B cell (primary cell): ENCODE results near the gene ACAP1. TPM values are rescaled to one million over a fixed set of nuclear protein-coding genes. Genes with fewer than 3 reads are reported as not detected.

ENCODE experiments used
- ATAC-seq: fragments of 200-7000 bp; cut with Tn5 transposase; one replicate; pipeline ENCODE4 v1.10.0; 2021; ENCODE audit warnings: low read depth, mild to moderate bottlenecking, moderate number of reproducible peaks, moderate library complexity
- CTCF ChIA-PET: fragments of 350-600 bp; sonication (Branson Sonifier 250); formaldehyde crosslinking; loops from one replicate; lab custom pipeline; 2021; ENCODE audit warnings: antibody characterized with exemption, inconsistent platforms; lab: Charles Lee
- POLR2A ChIA-PET: fragments of 350-600 bp; sonication (Branson Sonifier 250); formaldehyde crosslinking; loops from one replicate; lab custom pipeline; 2021; ENCODE audit warnings: antibody characterized with exemption; lab: Charles Lee
- DNase-seq: peaks from one replicate; pipeline ENCODE4 v3.0.0; 2013
- H2AFZ ChIP-seq: 2 replicates; pipeline ENCODE4 v1.6.1; 2012; ENCODE audit warnings: mild to moderate bottlenecking, low read depth, low read length; ENCODE audit not compliant: insufficient read depth, poor library complexity, severe bottlenecking
- H3K27ac ChIP-seq, 2 donors: 1 replicate in 1 of 2; 2 replicates in 1 of 2; pipeline ENCODE4 v1.5.1; 2012 to 2013; ENCODE audit warnings: low read length in 2 of 2, mild to moderate bottlenecking in 2 of 2, moderate library complexity in 1 of 2
- H3K27me3 ChIP-seq, 4 experiments: fragments of 200-600 bp in 1 of 4; sonication (generic) in 1 of 4; replicated peaks in 1 of 4; 1 replicate in 2 of 4; 2 replicates in 2 of 4; pipeline versions ENCODE4 v1.6.1 to v1.7.0; 2013 to 2016; ENCODE audit warnings: low read length in 3 of 4, mild to moderate bottlenecking in 2 of 4, mixed read lengths in 1 of 4, moderate library complexity in 1 of 4; ENCODE audit not compliant: insufficient read depth in 4 of 4, control insufficient read depth in 3 of 4; ENCODE audit errors: control extremely low read depth in 1 of 4
- H3K36me3 ChIP-seq, 2 experiments: replicated peaks in 1 of 2; 1 replicate in 1 of 2; 2 replicates in 1 of 2; pipeline versions ENCODE4 v1.6.1 to v1.7.1; 2013; ENCODE audit warnings: low read length in 1 of 2; ENCODE audit not compliant: insufficient read depth in 2 of 2, control insufficient read depth in 1 of 2; ENCODE audit errors: control extremely low read depth in 1 of 2, extremely low read depth in 1 of 2
- H3K4me1 ChIP-seq, 2 donors: fragments of 200-600 bp in 1 of 2; sonication (generic) in 1 of 2; 1 replicate in 1 of 2; 2 replicates in 1 of 2; pipeline versions ENCODE4 v1.5.1 to v1.6.1; 2013 to 2017; ENCODE audit warnings: low read length in 2 of 2; ENCODE audit not compliant: control insufficient read depth in 2 of 2, insufficient read depth in 2 of 2
- H3K4me2 ChIP-seq: replicated peaks from 2 replicates; pipeline ENCODE3; 2012; ENCODE audit warnings: mild to moderate bottlenecking, low read depth, low read length; ENCODE audit not compliant: poor library complexity, severe bottlenecking
- H3K4me3 ChIP-seq, 5 experiments: fragments of 200-600 bp in 1 of 5; sonication (generic) in 1 of 5; 1 replicate in 3 of 5; 2 replicates in 2 of 5; pipeline versions ENCODE4 v1.5.1 to v1.7.0; 2011 to 2016; ENCODE audit warnings: low read length in 4 of 5, mild to moderate bottlenecking in 4 of 5, low read depth in 2 of 5, control low read depth in 1 of 5, moderate library complexity in 1 of 5; ENCODE audit not compliant: insufficient read depth in 1 of 5; ENCODE audit errors: control extremely low read depth in 1 of 5, extremely low read depth in 1 of 5
- H3K79me2 ChIP-seq: fragments of 200-600 bp; sonication (generic); one replicate; pipeline ENCODE4 v1.6.0; 2016; ENCODE audit warnings: low read length; ENCODE audit not compliant: control insufficient read depth, insufficient read depth
- H3K9ac ChIP-seq: fragments of 200-600 bp; sonication (generic); 2 replicates; pipeline ENCODE4 v1.6.1; 2017; ENCODE audit warnings: mild to moderate bottlenecking, low read length, moderate library complexity
- H3K9me3 ChIP-seq, 3 donors: one replicate each; pipeline versions ENCODE4 v1.6.1 to v1.7.1; 2013; ENCODE audit warnings: low read length in 2 of 3; ENCODE audit not compliant: control insufficient read depth in 2 of 3, insufficient read depth in 1 of 3; ENCODE audit errors: control extremely low read depth in 1 of 3
- H4K20me1 ChIP-seq: 2 replicates; pipeline ENCODE4 v1.6.0; 2012; ENCODE audit warnings: mild to moderate bottlenecking, low read length; ENCODE audit not compliant: insufficient read depth, control insufficient read depth, poor library complexity, severe bottlenecking
- H3K27ac Mint-ChIP-seq: one replicate; pipeline ENCODE4 v1.8.0; 2021; ENCODE audit warnings: mixed read lengths
- H3K27me3 Mint-ChIP-seq: one replicate; pipeline ENCODE4 v1.8.0; 2021; ENCODE audit warnings: mixed read lengths
- H3K4me1 Mint-ChIP-seq: one replicate; pipeline ENCODE4 v1.8.0; 2021; ENCODE audit warnings: mixed read lengths
- H3K4me3 Mint-ChIP-seq: one replicate; pipeline ENCODE4 v1.8.0; 2021; ENCODE audit warnings: mixed read lengths
- H3K9me3 Mint-ChIP-seq: one replicate; pipeline ENCODE4 v1.8.0; 2022; ENCODE audit warnings: mixed read lengths; ENCODE audit not compliant: insufficient read depth
- EZH2 ChIP-seq: IDR thresholded peaks from 2 replicates; pipeline ENCODE4 v1.6.1; 2012; ENCODE audit warnings: borderline replicate concordance, low read depth, mild to moderate bottlenecking, moderate library complexity, low read length; ENCODE audit not compliant: insufficient read depth, poor library complexity, severe bottlenecking
- WGBS: methylation state at CpG from one replicate; pipeline ENCODE4 v1.1.5; 2013; ENCODE audit warnings: missing lambda C conversion rate; ENCODE audit not compliant: insufficient coverage; 5-methylcytosine and 5-hydroxymethylcytosine counted together
- intact Hi-C: fragments of 100-400 bp; cut with micrococcal nuclease; formaldehyde crosslinking; loops from one replicate; pipeline ENCODE4 v1.10.0; 2022
- polyA plus RNA-seq: library from polyadenylated mRNA; depleted of rRNA; stranded (reverse); fragments of >200 nt; gene quantifications from 2 replicates; pipeline ENCODE4 v1.2.3, GENCODE V29; 2012
- total RNA-seq, 2 donors: library from RNA; stranded (reverse); fragments of 120-200 nt in 1 of 2; gene quantifications; 1 replicate in 1 of 2; 2 replicates in 1 of 2; pipeline versions ENCODE4 v1.2.3 to v1.2.4, GENCODE V29; 2013 to 2022
- TF ChIP-seq, protein P1 (sequence below): fragments of 200-600 bp; IDR thresholded peaks from one replicate; pipeline ENCODE4 v1.8.0; 2022; ENCODE audit warnings: antibody characterized with exemption, mild to moderate bottlenecking

The ACAP1 gene
- total and polyA plus RNA-seq, 2 donors (not counting 1 experiment from before 2014, with no cell fraction given) = 392 to 412 TPM

- Histone ChIP-seq H3K4me1 (peaks cover 34 to 60% of the 10 kb centered on the region in 2 donors), H3K27ac (peak overlapping the region in 1 of 2 donors; percentile 91), H3K27me3 (no peaks in the 10 kb centered on the region), H3K79me2 (peaks cover 64% of the 10 kb centered on the region), H3K4me2 (peak overlapping the region; percentile 91), H3K4me3 (no peak overlapping the region), H3K9me3 (no peaks in the 10 kb centered on the region), H4K20me1 (peaks cover 63% of the 10 kb centered on the region), H2AFZ (no peak overlapping the region), H3K9ac (no peak overlapping the region), H3K36me3 (peaks cover 5 to 67% of the 10 kb centered on the region in 2 experiments)
- no peak for ATAC-seq
- Mint-ChIP-seq H3K27me3 (no peaks in the 10 kb centered on the region), H3K9me3 (no peaks in the 10 kb centered on the region), H3K4me3 (peak overlapping the region; percentile 87), H3K4me1 (peaks cover 69% of the 10 kb centered on the region), H3K27ac (peak overlapping the region; percentile 93)
- POLR2A ChIA-PET = interaction anchor here (0.6 to 1.5 kb wide), 4 partner anchors 16 to 171 kb away, joined by 3 to 7 read pairs (median 4); partner anchors contain the start of genes NEURL4 and POLR2A
- intact Hi-C loops = no loop called here
- CTCF ChIA-PET = interaction anchor here (1.2 to 2.2 kb wide), 7 partner anchors 8 to 268 kb away, joined by 3 to 19 read pairs (median 6); partner anchors contain the start of gene NEURL4
- no peak for DNase-seq
- TF ChIP-seq, protein P1, sequence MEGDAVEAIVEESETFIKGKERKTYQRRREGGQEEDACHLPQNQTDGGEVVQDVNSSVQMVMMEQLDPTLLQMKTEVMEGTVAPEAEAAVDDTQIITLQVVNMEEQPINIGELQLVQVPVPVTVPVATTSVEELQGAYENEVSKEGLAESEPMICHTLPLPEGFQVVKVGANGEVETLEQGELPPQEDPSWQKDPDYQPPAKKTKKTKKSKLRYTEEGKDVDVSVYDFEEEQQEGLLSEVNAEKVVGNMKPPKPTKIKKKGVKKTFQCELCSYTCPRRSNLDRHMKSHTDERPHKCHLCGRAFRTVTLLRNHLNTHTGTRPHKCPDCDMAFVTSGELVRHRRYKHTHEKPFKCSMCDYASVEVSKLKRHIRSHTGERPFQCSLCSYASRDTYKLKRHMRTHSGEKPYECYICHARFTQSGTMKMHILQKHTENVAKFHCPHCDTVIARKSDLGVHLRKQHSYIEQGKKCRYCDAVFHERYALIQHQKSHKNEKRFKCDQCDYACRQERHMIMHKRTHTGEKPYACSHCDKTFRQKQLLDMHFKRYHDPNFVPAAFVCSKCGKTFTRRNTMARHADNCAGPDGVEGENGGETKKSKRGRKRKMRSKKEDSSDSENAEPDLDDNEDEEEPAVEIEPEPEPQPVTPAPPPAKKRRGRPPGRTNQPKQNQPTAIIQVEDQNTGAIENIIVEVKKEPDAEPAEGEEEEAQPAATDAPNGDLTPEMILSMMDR = peak; percentile 17
- TF ChIP-seq EZH2 = no peak
- 96% methylated on average over 4 of the region's 7 CpGs for WGBS
Measured at GRCh38 chr17:7313088-7313889, 23.0 kb upstream of the ACAP1 start.
